K562 treated with DMSO at 1 percent for 4 hours (cell line): Measurements from ENCODE around the gene GABARAP. TPM values are rescaled to one million over a fixed set of nuclear protein-coding genes. Genes with fewer than 3 reads are reported as not detected.

ENCODE experiments used
- total RNA-seq: library from RNA; unstranded; fragments of 300-600 nt; gene quantifications from 2 replicates; pipeline ENCODE4 v1.2.3, GENCODE V29; 2022; ENCODE audit not compliant: insufficient read depth

The GABARAP gene
- total RNA-seq, result 256 and 265 TPM in 2 replicates

DNA sequence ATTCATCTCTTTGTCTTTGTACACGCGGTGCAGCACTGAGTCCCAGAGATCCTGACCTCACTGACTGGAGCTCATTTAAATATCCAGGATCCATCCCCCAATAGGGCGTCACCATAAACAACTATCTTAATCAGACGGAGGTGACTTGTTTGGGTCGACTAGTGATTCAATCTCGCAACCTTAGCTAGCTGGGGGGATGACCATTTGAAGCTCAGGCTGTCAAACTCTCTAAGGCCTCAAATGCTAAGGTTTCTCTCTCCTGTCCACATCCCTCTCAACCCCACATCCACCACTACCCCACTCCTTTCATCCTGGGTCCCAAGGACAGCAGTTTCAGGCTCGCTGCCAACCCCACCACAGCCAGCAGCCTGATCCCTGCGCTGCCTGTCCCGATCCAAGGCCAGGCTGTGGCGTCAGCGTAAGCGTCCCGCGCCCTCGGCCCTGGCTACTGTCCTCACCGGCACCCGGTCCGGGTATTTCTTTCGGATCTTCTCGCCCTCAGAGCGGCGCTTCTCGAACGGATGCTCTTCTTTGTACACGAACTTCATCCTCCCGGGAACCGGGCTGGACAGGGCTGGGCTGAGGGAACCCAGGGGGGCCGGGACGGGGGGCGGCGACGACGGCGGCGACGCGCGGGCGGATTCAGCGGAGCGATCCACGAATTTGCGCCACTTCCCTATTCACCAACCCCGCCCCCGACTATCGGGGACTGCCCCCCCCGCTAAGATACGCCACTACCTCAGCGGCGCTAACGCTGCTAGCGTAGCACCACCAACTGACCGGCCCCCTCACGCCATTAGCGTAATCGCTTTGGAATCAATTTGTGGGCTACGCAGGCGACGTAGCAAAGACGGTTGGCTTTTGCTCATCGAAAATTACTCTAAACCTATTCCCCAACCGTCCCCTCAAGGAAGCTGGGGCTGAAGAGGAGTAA lies at the start of gene GABARAP:
Gene GABARAP, minus strand, starts transcription at position 667 of the 934 bp plus-strand sequence. Its CDS starts 119 bp downstream, at position 548.

DNA sequence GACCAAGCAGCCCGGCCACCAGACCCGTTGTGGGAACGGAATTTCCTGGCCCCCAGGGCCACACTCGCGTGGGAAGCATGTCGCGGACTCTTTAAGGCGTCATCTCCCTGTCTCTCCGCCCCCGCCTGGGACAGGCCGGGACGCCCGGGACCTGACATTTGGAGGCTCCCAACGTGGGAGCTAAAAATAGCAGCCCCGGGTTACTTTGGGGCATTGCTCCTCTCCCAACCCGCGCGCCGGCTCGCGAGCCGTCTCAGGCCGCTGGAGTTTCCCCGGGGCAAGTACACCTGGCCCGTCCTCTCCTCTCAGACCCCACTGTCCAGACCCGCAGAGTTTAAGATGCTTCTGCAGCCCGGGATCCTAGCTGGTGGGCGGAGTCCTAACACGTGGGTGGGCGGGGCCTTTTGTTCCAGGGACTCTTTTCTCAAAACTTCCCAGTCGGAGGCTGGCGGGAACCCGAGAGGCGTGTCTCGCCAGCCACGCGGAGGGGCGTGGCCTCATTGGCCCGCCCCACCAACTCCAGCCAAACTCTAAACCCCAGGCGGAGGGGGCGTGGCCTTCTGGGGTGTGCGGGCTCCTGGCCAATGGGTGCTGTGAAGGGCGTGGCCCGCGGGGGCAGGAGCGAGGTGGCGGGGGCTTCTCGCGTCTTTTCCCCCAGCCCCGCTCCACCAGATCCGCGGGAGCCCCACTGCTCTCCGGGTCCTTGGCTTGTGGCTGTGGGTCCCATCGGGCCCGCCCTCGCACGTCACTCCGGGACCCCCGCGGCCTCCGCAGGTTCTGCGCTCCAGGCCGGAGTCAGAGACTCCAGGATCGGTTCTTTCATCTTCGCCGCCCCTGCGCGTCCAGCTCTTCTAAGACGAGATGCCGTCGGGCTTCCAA lies 39.1 kb upstream of the GABARAP start, which contains the start of gene SLC2A4:
Gene SLC2A4, plus strand, starts transcription at position 645 of the 879 bp plus-strand sequence. Its CDS starts 217 bp downstream, at position 862.

GRCh38 chr17:7262192-7262934 lies 20.1 kb upstream of the GABARAP start, which contains the start of gene CLDN7:
TSS of gene CLDN7 (minus strand) at chr17:7262478. CDS start at chr17:7262043, 435 bp downstream.

DNA sequence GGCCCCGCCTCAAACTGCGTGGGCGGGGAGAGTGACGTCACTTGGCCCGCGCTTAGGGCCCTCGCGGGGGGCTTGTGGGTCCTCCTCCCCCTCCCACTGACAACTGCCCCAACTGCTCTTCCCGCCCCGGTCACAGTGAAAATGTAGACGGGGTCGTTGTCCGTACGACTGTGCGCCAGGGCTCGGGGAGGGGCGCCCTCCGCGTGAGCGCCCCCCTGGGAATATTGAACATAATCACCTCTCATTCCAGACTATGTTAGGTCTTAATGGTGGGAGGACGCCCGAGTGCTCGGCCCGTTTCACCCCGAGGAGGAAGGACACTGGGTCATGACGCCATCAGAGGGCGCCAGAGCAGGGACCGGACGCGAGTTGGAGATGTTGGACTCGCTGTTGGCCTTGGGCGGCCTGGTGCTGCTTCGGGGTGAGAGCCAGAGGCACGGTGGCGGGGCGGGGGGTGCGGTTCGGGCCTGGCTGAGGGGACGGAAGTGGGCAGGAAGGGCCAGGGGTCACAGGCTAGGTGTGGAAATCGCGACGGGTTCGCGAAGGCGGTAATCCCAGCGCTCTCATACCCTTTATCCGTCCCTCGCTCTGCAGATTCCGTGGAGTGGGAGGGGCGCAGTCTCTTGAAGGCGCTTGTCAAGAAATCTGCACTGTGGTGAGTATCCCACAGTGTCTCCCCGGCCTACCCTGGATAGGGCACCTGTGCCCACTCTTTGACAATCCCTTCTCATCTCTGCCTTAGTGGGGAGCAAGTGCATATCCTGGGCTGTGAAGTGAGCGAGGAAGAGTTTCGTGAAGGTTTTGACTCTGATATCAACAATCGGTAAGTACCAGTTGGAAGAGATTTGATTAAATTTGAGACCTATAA lies 10.2 kb upstream of the GABARAP start, which contains the start of gene ELP5:
Gene ELP5, plus strand, starts transcription at position 40 of the 868 bp plus-strand sequence. Its CDS starts 336 bp downstream, at position 376.

DNA sequence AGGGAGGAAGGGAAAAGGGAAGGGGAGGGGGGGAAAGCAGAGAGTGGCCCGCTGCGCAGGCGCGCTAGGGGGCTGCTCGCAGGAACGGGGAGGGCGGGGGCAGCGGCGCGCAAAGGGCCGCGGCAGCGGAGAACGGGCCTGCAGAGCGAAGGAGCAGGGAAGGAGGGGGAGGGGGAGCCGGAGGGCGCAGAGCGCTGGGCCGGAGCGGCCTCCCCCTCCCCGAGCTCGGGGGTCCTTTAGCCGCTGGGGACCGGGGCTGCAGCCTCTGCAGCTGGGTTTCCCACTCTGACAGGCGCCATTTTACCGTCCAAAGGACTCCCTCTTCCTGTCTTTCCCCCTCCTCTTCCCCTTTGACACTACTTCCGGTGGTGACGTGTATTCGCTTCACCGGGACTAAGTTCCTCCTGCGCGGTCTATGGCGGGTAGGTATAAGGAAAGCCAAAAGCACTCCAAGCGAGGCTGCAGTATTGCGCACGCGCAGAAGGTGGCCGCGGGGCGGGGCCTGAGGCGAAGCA lies 9.5 kb upstream of the GABARAP start, which contains the start of gene CTDNEP1:
Gene CTDNEP1, minus strand, starts transcription at position 74 of the 515 bp plus-strand sequence. CDS start 438 bp downstream, outside the sequence.

DNA sequence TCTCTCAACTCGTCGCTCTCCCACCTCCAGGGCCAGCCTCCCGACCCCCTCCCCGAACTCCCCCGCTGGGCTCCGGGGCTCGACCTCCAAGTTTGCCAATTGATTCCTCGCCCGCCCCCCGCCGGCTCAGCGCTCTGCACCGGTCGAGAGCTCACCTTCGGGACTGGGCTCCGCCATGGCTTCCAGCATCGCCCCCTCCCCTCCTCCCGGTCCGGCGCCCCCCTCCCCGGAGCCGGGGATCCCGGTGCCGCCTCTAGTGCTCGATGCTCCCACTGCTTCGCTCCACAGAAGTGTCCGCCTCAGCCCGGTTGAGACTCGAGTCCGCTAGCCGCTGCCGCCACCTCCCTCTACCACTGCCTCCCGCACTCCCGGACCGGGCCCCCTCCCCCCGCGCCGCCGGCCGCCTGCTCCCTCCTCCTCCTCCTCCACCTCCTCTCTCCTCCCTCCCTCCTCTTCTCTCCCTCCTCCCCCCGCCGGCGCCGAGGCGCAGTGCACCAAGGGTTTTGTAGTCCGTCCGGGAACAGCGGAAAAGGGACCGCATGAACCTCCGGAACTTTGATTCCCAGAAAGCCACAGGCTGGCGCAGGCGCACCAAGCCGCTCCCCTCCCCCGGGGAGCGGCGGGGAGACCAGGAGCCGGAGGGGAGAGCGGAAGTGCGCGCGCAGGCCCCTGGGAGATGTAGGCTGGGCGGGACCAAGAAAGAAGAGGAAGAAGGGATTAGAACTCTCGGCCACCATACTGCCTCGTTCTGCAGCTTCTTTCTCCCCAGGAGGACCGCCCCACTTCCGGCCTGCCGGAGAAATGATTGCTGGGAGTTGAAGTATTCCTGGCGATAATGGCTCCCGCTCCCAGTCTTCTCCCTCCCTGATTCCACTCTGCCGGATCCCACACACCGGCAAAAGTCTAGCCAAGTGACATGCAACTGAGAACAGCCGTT lies 2.9 kb downstream of the GABARAP start, which contains the start of gene PHF23:
Gene PHF23, minus strand, starts transcription at position 367 of the 937 bp plus-strand sequence. Its CDS starts 178 bp downstream, at position 189.

GRCh38 chr17:7234083-7234951 lies 7.9 kb downstream of the GABARAP start, which contains the start of gene DVL2:
TSS of gene DVL2 (minus strand) at chr17:7234517. CDS start at chr17:7234262, 255 bp downstream.

GRCh38 chr17:7219812-7220592 lies 22.2 kb downstream of the GABARAP start, which contains the start of the genes ACADVL and DLG4:
TSS of gene ACADVL (plus strand) at chr17:7219938. CDS start at chr17:7219985, 47 bp downstream.
TSS of gene DLG4 (minus strand) at chr17:7219836.

Other genes starting within 250 kb of the GABARAP start
- gene ALOX12, start 246.4 kb downstream of the GABARAP start, total RNA-seq, result 3.8 and 6.1 TPM in 2 replicates
- 351 TPM in 2 replicates for gene RNASEK, start 229.8 kb downstream of the GABARAP start, total RNA-seq
- 0.58 and 0.67 TPM in 2 replicates for gene BCL6B, start 219.4 kb downstream of the GABARAP start, total RNA-seq
- 1.3 and 3.5 TPM in 2 replicates for gene SLC16A13, start 206.4 kb downstream of the GABARAP start, total RNA-seq
- not detected in 2 replicates for gene SLC16A11, start 198.4 kb downstream of the GABARAP start, total RNA-seq
- not detected in 2 replicates for gene CLEC10A, start 162.2 kb downstream of the GABARAP start, total RNA-seq
- gene ASGR2, start 127.6 kb downstream of the GABARAP start, total RNA-seq, result not detected in 2 replicates
- gene ASGR1, start 63.1 kb downstream of the GABARAP start, total RNA-seq, result 0.52 TPM in 1 of 2 replicates, not detected in the other
- gene DLG4, start 22.6 kb downstream of the GABARAP start, total RNA-seq, result 5.6 and 7.8 TPM in 2 replicates
- gene ACADVL, start 22.5 kb downstream of the GABARAP start, total RNA-seq, result 284 and 290 TPM in 2 replicates
- 46.3 and 47.3 TPM in 2 replicates for gene DVL2, start 7.9 kb downstream of the GABARAP start, total RNA-seq
- gene PHF23, start 3.0 kb downstream of the GABARAP start, total RNA-seq, result 11.3 and 15.0 TPM in 2 replicates
- gene CTDNEP1, start 9.3 kb upstream of the GABARAP start, total RNA-seq, result 77.2 and 80.6 TPM in 2 replicates
- gene ELP5, start 9.8 kb upstream of the GABARAP start, total RNA-seq, result 46.9 and 57.4 TPM in 2 replicates
- 20.0 and 29.2 TPM in 2 replicates for gene CLDN7, start 20.0 kb upstream of the GABARAP start, total RNA-seq
- gene SLC2A4, start 39.3 kb upstream of the GABARAP start, total RNA-seq, result 0.82 TPM in 1 of 2 replicates, not detected in the other
- gene YBX2, start 52.2 kb upstream of the GABARAP start, total RNA-seq, result not detected in 2 replicates
- 354 and 384 TPM in 2 replicates for gene EIF5A, start 65.2 kb upstream of the GABARAP start, total RNA-seq
- gene GPS2, start 72.9 kb upstream of the GABARAP start, total RNA-seq, result 45.5 and 46.9 TPM in 2 replicates
- 8.2 and 13.1 TPM in 2 replicates for gene NEURL4, start 86.9 kb upstream of the GABARAP start, total RNA-seq
- gene ACAP1, start 94.1 kb upstream of the GABARAP start, total RNA-seq, result 4.5 and 5.4 TPM in 2 replicates
- gene KCTD11, start 109.7 kb upstream of the GABARAP start, total RNA-seq, result 3.2 and 4.3 TPM in 2 replicates
- not detected in 2 replicates for gene TMEM95, start 112.7 kb upstream of the GABARAP start, total RNA-seq
- gene TNK1, start 138.6 kb upstream of the GABARAP start, total RNA-seq, result 7.3 and 8.2 TPM in 2 replicates
- 7.7 and 10.7 TPM in 2 replicates for gene PLSCR3, start 152.1 kb upstream of the GABARAP start, total RNA-seq
- 43.4 and 70.5 TPM in 2 replicates for gene TMEM256, start 161.6 kb upstream of the GABARAP start, total RNA-seq
- gene NLGN2, start 165.4 kb upstream of the GABARAP start, total RNA-seq, result 7.1 and 11.9 TPM in 2 replicates
- gene SPEM1, start 177.9 kb upstream of the GABARAP start, total RNA-seq, result not detected in 2 replicates
- not detected in 2 replicates for gene SPEM2, start 183.2 kb upstream of the GABARAP start, total RNA-seq
- not detected in 2 replicates for gene SPEM3, start 186.4 kb upstream of the GABARAP start, total RNA-seq
- 6.8 and 6.9 TPM in 2 replicates for gene TMEM102, start 193.0 kb upstream of the GABARAP start, total RNA-seq
- 5.7 and 9.0 TPM in 2 replicates for gene FGF11, start 197.1 kb upstream of the GABARAP start, total RNA-seq
- 8.1 and 9.3 TPM in 2 replicates for gene CHRNB1, start 202.6 kb upstream of the GABARAP start, total RNA-seq
- gene ZBTB4, start 237.2 kb upstream of the GABARAP start, total RNA-seq, result 3.2 TPM in 2 replicates
- gene SLC35G6, start 239.0 kb upstream of the GABARAP start, total RNA-seq, result not detected in 2 replicates
- 59.8 and 69.8 TPM in 2 replicates for gene POLR2A, start 241.9 kb upstream of the GABARAP start, total RNA-seq